ENCODE measurements around the gene RNU6-9.

Gene RNU6-9

DNA sequence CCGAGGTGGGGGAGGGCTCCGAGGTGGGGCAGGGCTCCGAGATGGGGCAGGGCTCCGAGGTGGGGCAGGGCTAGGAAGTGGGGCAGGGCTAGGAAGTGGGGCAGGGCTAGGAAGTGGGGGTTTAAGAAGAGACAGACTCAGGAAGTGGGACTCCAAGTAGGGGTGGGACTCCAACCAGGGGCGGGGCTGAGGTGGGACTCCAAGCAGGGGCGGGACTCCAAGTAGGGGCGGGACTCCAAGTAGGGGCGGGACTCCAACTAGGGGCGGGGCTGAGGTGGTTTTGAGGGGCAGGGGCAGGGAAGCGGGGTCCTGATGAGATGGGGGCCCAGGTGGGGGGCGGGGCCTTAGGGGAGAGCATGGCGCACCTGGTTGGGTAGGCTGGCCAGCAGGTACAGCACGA, 20.2 kb upstream of the RNU6-9 start:
- Histone ChIP-seq H3K79me2 (ENCODE audit: low read length) (no peaks in the 10 kb centered on the region), H3K4me3 (ENCODE audit: low read length) (no peak overlapping the region), H3K9me3 (ENCODE audit: insufficient read depth, low read length) (no peaks in the 10 kb centered on the region), H3K4me2 (ENCODE audit: low read length) (no peak overlapping the region), H4K20me1 (ENCODE audit: insufficient read depth, low read length) (peaks cover 6% of the 10 kb centered on the region; the same call in 1 of the 2 replicates), H3K27me3 (ENCODE audit: low read depth, low read length) (no peaks in the 10 kb centered on the region), H3K9ac (ENCODE audit: low read length) (no peak overlapping the region), H3K36me3 (replicated peaks; ENCODE audit: low read depth, low read length) (peaks cover 34% of the 10 kb centered on the region), H3K4me1 (ENCODE audit: low read length) (peaks cover 8% of the 10 kb centered on the region), H3K27ac (ENCODE audit: low read length) (no peak overlapping the region), H2AFZ (ENCODE audit: low read depth, low read length) (no peak overlapping the region)
- TF ChIP-seq EZH2phosphoT487 (IDR thresholded peaks at IDR 0.05; ENCODE audit: low read depth): no peak
- TF ChIP-seq, protein P1, sequence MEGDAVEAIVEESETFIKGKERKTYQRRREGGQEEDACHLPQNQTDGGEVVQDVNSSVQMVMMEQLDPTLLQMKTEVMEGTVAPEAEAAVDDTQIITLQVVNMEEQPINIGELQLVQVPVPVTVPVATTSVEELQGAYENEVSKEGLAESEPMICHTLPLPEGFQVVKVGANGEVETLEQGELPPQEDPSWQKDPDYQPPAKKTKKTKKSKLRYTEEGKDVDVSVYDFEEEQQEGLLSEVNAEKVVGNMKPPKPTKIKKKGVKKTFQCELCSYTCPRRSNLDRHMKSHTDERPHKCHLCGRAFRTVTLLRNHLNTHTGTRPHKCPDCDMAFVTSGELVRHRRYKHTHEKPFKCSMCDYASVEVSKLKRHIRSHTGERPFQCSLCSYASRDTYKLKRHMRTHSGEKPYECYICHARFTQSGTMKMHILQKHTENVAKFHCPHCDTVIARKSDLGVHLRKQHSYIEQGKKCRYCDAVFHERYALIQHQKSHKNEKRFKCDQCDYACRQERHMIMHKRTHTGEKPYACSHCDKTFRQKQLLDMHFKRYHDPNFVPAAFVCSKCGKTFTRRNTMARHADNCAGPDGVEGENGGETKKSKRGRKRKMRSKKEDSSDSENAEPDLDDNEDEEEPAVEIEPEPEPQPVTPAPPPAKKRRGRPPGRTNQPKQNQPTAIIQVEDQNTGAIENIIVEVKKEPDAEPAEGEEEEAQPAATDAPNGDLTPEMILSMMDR (IDR thresholded peaks at IDR 0.05; ENCODE audit: low read depth, low read length): no peak

DNA sequence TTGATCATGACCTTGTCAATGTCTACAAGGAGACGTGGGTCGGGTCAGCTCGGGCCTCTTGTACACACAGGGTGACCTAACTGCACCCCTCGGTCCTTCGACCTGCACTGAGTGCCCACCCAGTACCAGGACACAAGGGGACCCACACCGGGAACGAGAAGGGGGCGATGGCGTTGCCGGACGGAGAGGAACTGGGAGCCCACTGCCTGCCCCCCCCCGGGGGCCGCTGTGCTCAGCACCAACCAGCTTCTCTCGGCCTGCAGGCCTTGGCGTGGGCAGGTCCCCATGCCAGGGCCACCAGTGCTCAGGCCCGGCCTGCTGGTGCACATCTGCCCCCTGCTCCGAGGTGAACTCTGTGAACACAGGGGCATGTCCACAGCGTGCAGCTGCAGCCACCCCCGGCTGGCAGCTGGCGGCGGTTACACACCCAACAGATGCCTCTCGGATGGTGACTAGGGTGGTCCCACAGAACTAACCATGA, 19.7 kb upstream of the RNU6-9 start:
- no peak overlapping the region for H3K4me2 ChIP-seq (ENCODE audit: low read length)
- peaks cover 6% of the 10 kb centered on the region; the same call in 1 of the 2 replicates for H4K20me1 ChIP-seq (ENCODE audit: insufficient read depth, low read length)

DNA sequence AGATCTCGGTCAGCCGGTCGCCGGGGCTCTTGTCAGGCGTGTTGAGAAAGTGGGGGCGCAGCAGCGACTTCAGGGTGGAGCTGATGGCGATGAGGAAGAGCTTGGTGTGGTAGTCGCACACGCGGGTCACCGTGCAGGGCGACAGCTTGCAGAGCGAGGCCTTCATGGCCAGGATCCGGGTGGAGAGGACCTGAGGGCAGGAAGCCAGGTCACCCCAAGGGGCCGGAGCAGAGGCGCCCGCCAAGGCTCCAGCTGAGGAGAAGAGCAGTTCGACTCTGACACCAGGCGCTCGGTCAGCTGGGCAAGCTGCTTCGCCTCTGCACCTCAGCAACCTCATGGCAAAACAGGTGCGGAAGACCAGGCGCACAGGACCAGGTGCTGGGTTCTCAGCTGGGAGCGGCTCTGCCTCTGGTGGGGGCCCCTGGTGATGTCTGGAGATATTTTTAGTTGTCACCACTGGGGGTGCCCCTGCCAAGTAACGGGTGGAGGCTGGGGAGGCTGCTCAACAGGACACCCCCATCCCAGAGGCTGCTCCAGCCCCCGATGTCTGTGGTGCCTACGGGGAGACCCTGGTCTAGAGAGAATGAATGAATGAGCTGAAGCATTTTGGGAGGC, 17.9 kb upstream of the RNU6-9 start:
- Histone ChIP-seq H3K27ac (ENCODE audit: low read length) (no peak overlapping the region), H3K4me2 (ENCODE audit: low read length) (no peak overlapping the region), H2AFZ (ENCODE audit: low read depth, low read length) (no peak overlapping the region), H3K4me1 (ENCODE audit: low read length) (peaks cover 8% of the 10 kb centered on the region), H3K9me3 (ENCODE audit: insufficient read depth, low read length) (no peaks in the 10 kb centered on the region), H3K79me2 (ENCODE audit: low read length) (no peaks in the 10 kb centered on the region), H3K9ac (ENCODE audit: low read length) (no peak overlapping the region), H3K36me3 (replicated peaks; ENCODE audit: low read depth, low read length) (peaks cover 22% of the 10 kb centered on the region), H4K20me1 (ENCODE audit: insufficient read depth, low read length) (peaks cover 6% of the 10 kb centered on the region; the same call in 1 of the 2 replicates), H3K27me3 (ENCODE audit: low read depth, low read length) (no peaks in the 10 kb centered on the region), H3K4me3 (ENCODE audit: low read length) (no peak overlapping the region)
- TF ChIP-seq, protein P1 (IDR thresholded peaks at IDR 0.05; ENCODE audit: low read depth, low read length): no peak
- TF ChIP-seq EZH2phosphoT487 (IDR thresholded peaks at IDR 0.05; ENCODE audit: low read depth): no peak

More for the DNA sequence above, 19.7 kb upstream of the RNU6-9 start:
- no peaks in the 10 kb centered on the region for H3K79me2 ChIP-seq (ENCODE audit: low read length)
- peaks cover 31% of the 10 kb centered on the region for H3K36me3 ChIP-seq (replicated peaks; ENCODE audit: low read depth, low read length)
- H3K4me1 ChIP-seq (ENCODE audit: low read length): peaks cover 8% of the 10 kb centered on the region
- no peak overlapping the region for H3K4me3 ChIP-seq (ENCODE audit: low read length)
- no peaks in the 10 kb centered on the region for H3K9me3 ChIP-seq (ENCODE audit: insufficient read depth, low read length)
- no peak overlapping the region for H3K9ac ChIP-seq (ENCODE audit: low read length)
- TF ChIP-seq EZH2phosphoT487 (IDR thresholded peaks at IDR 0.05; ENCODE audit: low read depth): no peak
- TF ChIP-seq, protein P1 (IDR thresholded peaks at IDR 0.05; ENCODE audit: low read depth, low read length): no peak
- no peak overlapping the region for H3K27ac ChIP-seq (ENCODE audit: low read length)
- H2AFZ ChIP-seq (ENCODE audit: low read depth, low read length): no peak overlapping the region
- H3K27me3 ChIP-seq (ENCODE audit: low read depth, low read length): no peaks in the 10 kb centered on the region

DNA sequence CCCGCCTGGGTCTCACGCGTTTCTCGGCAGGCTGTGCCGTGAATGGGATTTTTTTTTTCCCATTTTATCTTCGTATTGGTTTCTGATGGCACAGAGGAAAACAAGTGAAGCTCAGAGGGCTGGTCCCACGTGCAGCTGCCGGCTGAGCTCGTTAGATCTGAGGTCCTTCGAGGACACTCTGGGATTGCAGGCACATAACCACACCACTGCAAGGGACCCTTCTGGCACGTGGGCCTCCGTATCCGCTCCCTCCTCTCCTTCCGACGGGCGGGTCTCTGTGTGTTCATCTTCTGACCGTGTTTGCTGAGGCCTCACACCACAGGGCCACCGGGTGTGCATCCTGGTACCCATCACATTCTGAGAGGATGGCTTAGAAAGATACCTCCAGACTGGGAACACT, 17.2 kb upstream of the RNU6-9 start:
- Histone ChIP-seq H3K9me3 (ENCODE audit: insufficient read depth, low read length) (no peaks in the 10 kb centered on the region), H3K4me2 (ENCODE audit: low read length) (no peak overlapping the region), H3K27me3 (ENCODE audit: low read depth, low read length) (no peaks in the 10 kb centered on the region), H3K79me2 (ENCODE audit: low read length) (no peaks in the 10 kb centered on the region), H3K4me3 (ENCODE audit: low read length) (no peak overlapping the region), H3K4me1 (ENCODE audit: low read length) (peaks cover 8% of the 10 kb centered on the region), H3K27ac (ENCODE audit: low read length) (no peak overlapping the region), H3K9ac (ENCODE audit: low read length) (no peak overlapping the region), H2AFZ (ENCODE audit: low read depth, low read length) (no peak overlapping the region), H4K20me1 (ENCODE audit: insufficient read depth, low read length) (peaks cover 8% of the 10 kb centered on the region; the same call in 1 of the 2 replicates), H3K36me3 (replicated peaks; ENCODE audit: low read depth, low read length) (peaks cover 20% of the 10 kb centered on the region)
- TF ChIP-seq, protein P1 (IDR thresholded peaks at IDR 0.05; ENCODE audit: low read depth, low read length): no peak
- TF ChIP-seq EZH2phosphoT487 (IDR thresholded peaks at IDR 0.05; ENCODE audit: low read depth): no peak

All from OCI-LY3 (cell line).